Measurements from ENCODE around the gene SPATA2. TPM values are rescaled to one million over a fixed set of nuclear protein-coding genes. Genes with fewer than 3 reads are reported as not detected.

The SPATA2 gene
- total RNA-seq, 1 experiment from 2014 or later: 8.3 TPM

DNA sequence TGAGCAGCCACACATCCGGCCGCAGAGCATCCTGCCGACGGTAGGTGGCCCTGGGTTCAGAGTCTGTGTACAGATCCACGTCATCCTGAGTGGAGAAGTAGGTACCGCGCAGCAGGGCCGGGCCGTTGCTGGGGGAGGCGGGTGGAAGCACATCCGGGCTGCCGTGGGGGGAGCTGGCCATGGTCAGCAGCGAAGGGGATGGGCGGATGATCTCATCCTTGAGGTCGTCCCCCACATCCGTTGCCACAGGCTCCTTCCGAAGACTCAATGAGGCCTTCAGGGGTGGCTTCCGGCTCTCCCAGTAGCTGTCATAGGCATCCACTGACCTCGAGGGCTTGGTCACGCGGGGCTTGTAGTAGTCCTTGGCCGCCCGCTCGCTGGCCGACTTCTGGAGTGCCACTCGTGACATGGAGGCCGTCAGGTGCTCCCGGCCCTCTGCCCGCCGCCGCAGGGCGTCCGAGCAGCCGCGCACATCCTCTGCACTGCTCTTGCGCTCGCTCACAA lies 9.2 kb downstream of the SPATA2 start:
- POLR2A ChIA-PET: interaction anchor here (0.6 kb wide), 1 partner anchor 227 kb away, joined by 4 read pairs; no protein-coding TSS in a partner anchor
- ATAC-seq (no peak), DNase-seq (ENCODE audit: low read depth, low spot score) (no peak)
- no peak for TF ChIP-seq POLR2AphosphoS5 (IDR thresholded peaks at IDR 0.05; ENCODE audit: low read depth, low read length)
- TF ChIP-seq, protein P1, sequence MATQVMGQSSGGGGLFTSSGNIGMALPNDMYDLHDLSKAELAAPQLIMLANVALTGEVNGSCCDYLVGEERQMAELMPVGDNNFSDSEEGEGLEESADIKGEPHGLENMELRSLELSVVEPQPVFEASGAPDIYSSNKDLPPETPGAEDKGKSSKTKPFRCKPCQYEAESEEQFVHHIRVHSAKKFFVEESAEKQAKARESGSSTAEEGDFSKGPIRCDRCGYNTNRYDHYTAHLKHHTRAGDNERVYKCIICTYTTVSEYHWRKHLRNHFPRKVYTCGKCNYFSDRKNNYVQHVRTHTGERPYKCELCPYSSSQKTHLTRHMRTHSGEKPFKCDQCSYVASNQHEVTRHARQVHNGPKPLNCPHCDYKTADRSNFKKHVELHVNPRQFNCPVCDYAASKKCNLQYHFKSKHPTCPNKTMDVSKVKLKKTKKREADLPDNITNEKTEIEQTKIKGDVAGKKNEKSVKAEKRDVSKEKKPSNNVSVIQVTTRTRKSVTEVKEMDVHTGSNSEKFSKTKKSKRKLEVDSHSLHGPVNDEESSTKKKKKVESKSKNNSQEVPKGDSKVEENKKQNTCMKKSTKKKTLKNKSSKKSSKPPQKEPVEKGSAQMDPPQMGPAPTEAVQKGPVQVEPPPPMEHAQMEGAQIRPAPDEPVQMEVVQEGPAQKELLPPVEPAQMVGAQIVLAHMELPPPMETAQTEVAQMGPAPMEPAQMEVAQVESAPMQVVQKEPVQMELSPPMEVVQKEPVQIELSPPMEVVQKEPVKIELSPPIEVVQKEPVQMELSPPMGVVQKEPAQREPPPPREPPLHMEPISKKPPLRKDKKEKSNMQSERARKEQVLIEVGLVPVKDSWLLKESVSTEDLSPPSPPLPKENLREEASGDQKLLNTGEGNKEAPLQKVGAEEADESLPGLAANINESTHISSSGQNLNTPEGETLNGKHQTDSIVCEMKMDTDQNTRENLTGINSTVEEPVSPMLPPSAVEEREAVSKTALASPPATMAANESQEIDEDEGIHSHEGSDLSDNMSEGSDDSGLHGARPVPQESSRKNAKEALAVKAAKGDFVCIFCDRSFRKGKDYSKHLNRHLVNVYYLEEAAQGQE (IDR thresholded peaks at IDR 0.05; ENCODE audit: insufficient read depth in 1 of 2, low read depth in 2 of 2, low read length in 1 of 2): no peak
- Histone ChIP-seq H3K27me3 (ENCODE audit: control insufficient read depth, insufficient read depth, low read length) (no peaks in the 10 kb centered on the region), H3K27ac (ENCODE audit: low read length) (no peak overlapping the region), H3K4me3 (ENCODE audit: low read depth in 2 of 2, low read length in 2 of 2) (no peak overlapping the region), H3K4me1 (ENCODE audit: control insufficient read depth, insufficient read depth, low read length) (no peaks in the 10 kb centered on the region), H3K36me3 (ENCODE audit: control insufficient read depth, insufficient read depth, low read length) (peaks cover 4% of the 10 kb centered on the region; the same call in 1 of the 2 replicates), H3K9me3 (ENCODE audit: control insufficient read depth, insufficient read depth, low read depth, low read length) (no peaks in the 10 kb centered on the region)
- intact Hi-C loops (cut with micrococcal nuclease; ENCODE audit: unreplicated experiment) (no loop called here), in situ Hi-C loops (cut with HindIII; ENCODE audit: low pct_unique_long_range_greater_than_20kb, low sequenced_read_pairs) (no loop called here)
- CTCF ChIA-PET: no interaction called here
- BruUV-seq (replicated peaks): no TSS peak

DNA sequence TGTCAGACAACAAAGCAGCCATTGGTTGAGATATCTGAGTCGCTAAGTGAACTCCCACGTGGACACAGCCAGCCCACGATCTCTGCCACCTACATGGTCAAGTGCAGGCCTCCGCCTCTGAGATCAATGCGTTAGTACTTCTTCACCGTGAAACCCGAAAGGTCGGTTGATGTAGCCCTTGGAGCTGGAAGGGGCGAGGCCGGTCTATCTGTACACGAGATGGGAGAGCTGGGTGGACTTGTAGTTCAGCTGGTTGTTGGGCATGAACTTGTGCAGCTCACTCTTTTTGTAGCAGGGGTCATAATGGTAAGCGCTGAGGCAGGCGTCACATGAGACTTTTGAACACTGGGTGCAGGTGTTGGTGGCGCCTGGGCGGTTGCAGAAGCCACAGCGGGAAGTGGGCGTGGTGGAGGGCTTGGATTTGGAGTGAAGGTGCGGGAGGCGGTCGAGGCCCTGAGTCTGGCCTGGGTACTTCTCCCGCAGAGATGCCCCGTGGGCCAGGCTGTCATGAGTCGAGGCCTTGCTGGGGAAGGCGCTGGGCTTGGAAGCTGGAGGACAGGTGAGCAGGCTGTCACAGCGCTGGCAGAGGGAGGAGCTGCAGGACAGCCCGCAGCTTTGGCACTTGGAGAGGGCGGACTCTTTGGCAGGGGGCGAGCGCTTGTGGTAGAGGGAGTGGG lies 9.8 kb downstream of the SPATA2 start:
- DNase-seq (ENCODE audit: low read depth, low spot score) (no peak), ATAC-seq (no peak)
- H3K27me3 ChIP-seq (ENCODE audit: control insufficient read depth, insufficient read depth, low read length): no peaks in the 10 kb centered on the region
- in situ Hi-C loops (cut with HindIII; ENCODE audit: low pct_unique_long_range_greater_than_20kb, low sequenced_read_pairs): no loop called here
- no peak overlapping the region for H3K4me3 ChIP-seq (ENCODE audit: low read depth in 2 of 2, low read length in 2 of 2)
- ChIA-PET POLR2A (interaction anchor here (0.5 kb wide), 1 partner anchor 15 kb away, joined by 3 read pairs; no protein-coding TSS in a partner anchor), CTCF (no interaction called here)
- TF ChIP-seq, protein P2, sequence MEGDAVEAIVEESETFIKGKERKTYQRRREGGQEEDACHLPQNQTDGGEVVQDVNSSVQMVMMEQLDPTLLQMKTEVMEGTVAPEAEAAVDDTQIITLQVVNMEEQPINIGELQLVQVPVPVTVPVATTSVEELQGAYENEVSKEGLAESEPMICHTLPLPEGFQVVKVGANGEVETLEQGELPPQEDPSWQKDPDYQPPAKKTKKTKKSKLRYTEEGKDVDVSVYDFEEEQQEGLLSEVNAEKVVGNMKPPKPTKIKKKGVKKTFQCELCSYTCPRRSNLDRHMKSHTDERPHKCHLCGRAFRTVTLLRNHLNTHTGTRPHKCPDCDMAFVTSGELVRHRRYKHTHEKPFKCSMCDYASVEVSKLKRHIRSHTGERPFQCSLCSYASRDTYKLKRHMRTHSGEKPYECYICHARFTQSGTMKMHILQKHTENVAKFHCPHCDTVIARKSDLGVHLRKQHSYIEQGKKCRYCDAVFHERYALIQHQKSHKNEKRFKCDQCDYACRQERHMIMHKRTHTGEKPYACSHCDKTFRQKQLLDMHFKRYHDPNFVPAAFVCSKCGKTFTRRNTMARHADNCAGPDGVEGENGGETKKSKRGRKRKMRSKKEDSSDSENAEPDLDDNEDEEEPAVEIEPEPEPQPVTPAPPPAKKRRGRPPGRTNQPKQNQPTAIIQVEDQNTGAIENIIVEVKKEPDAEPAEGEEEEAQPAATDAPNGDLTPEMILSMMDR (IDR thresholded peaks at IDR 0.05): no peak
- TF ChIP-seq TCF7L2 (IDR thresholded peaks at IDR 0.05; ENCODE audit: low read depth, low read length) (no peak), POLR2AphosphoS5 (IDR thresholded peaks at IDR 0.05; ENCODE audit: low read depth, low read length) (no peak), SIN3A (IDR thresholded peaks at IDR 0.05; ENCODE audit: borderline replicate concordance, insufficient read depth, low read depth, low read length) (no peak)
- TF ChIP-seq, protein P1 (IDR thresholded peaks at IDR 0.05; ENCODE audit: insufficient read depth in 1 of 2, low read depth in 2 of 2, low read length in 1 of 2): no peak
- intact Hi-C loops (cut with micrococcal nuclease; ENCODE audit: unreplicated experiment): no loop called here
- peaks cover 4% of the 10 kb centered on the region; the same call in 1 of the 2 replicates for H3K36me3 ChIP-seq (ENCODE audit: control insufficient read depth, insufficient read depth, low read length)
- no TSS peak for BruUV-seq (replicated peaks)
- no peaks in the 10 kb centered on the region for H3K9me3 ChIP-seq (ENCODE audit: control insufficient read depth, insufficient read depth, low read depth, low read length)
- H3K27ac ChIP-seq (ENCODE audit: low read length): no peak overlapping the region
- H3K4me1 ChIP-seq (ENCODE audit: control insufficient read depth, insufficient read depth, low read length): no peaks in the 10 kb centered on the region

All from Panc1 (cell line).